ENCODE results near the gene GMPS. TPM values are rescaled to one million over a fixed set of nuclear protein-coding genes. Genes with fewer than 3 reads are reported as not detected.
A peak's percentile ranks its signal among the peaks of the same experiment; 100 is the strongest.

Gene GMPS
- polyA plus RNA-seq, 1 of the 3 experiments (the other 2 are of a cell fraction), result 13.4 TPM

GRCh38 chr3:155889212-155889611 is 18.8 kb downstream of the GMPS start:
- H3K36me3 ChIP-seq (replicated peaks in 1 of 2; ENCODE audit: control insufficient read depth in 1 of 2, insufficient read depth in 2 of 2, low read length in 1 of 2), result peaks cover 4 to 9% of the 10 kb centered on the region in 2 experiments
- POLR2A ChIA-PET, result no interaction called here
- WGBS (ENCODE audit: low lambda C conversion rate), result 80% methylated on average over 4 of the region's 5 CpGs
- H2AFZ ChIP-seq (ENCODE audit: low read depth), result no peak overlapping the region
- no peak for DNase-seq
- H3K4me2 ChIP-seq, result no peak overlapping the region
- H3K4me1 ChIP-seq (ENCODE audit: control insufficient read depth in 1 of 2, insufficient read depth in 2 of 2, low read depth in 1 of 2, low read length in 1 of 2), result peaks cover 3 to 19% of the 10 kb centered on the region in 2 experiments; a peak in 2 of 4 replicates
- no peak overlapping the region for H3K9ac ChIP-seq
- no peaks in the 10 kb centered on the region for H3K9me2 ChIP-seq
- no peak overlapping the region for H3K4me3 ChIP-seq (ENCODE audit: low read depth in 2 of 2, low read length in 1 of 2)
- CTCF ChIA-PET, result interaction anchor here (1.2 to 2.5 kb wide), 2 partner anchors 18 to 83 kb away, joined by 3 to 6 read pairs; partner anchors contain the start of gene C3orf33
- H4K20me1 ChIP-seq (ENCODE audit: insufficient read depth), result peaks cover 34% of the 10 kb centered on the region
- no peaks in the 10 kb centered on the region for H3K9me3 ChIP-seq
- TF ChIP-seq POLR2AphosphoS5 (IDR thresholded peaks at IDR 0.05; ENCODE audit: low read depth, low read length), result no peak
- TF ChIP-seq EZH2phosphoT487 (IDR thresholded peaks at IDR 0.05; ENCODE audit: borderline replicate concordance, low read depth), result no peak
- no peak for TF ChIP-seq RCOR1 (IDR thresholded peaks at IDR 0.05; ENCODE audit: low read length)
- TF ChIP-seq MEF2A (IDR thresholded peaks at IDR 0.05; ENCODE audit: borderline replicate concordance, low read depth), result no peak
- H3K27me3 ChIP-seq (ENCODE audit: insufficient read depth), result no peaks in the 10 kb centered on the region
- H3K27ac ChIP-seq (ENCODE audit: low read depth in 2 of 2, low read length in 1 of 2), result no peak overlapping the region
- peaks cover 94% of the 10 kb centered on the region for H3K79me2 ChIP-seq (ENCODE audit: insufficient read depth)
- H3F3A ChIP-seq (replicated peaks; ENCODE audit: insufficient read depth), result peaks cover 21% of the 10 kb centered on the region

DNA sequence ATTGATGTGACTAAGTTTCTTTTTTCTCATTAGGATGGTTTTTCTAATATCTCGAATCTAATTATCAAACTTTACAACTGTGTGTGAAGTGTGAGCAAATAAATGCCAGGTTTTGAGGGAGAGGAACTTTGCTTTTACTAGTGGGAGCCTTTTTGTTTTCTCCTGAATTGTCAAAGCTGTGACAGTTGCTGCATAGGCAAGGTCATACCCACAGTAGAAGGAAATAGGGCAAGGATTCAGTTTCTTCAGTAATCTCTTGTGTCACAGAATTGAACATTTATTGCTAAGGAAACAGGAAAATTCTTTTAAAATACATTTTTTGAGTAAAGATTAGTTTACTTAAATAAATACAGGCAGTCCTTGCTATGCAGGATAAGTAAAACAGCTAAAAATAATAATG is 19.5 kb downstream of the GMPS start:
- POLR2A ChIA-PET, result no interaction called here
- no peak overlapping the region for H2AFZ ChIP-seq (ENCODE audit: low read depth)

GRCh38 chr3:155890671-155891190 is 20.3 kb downstream of the GMPS start:
- TF ChIP-seq PBX3 (IDR thresholded peaks at IDR 0.05) (no peak), FOSL2 (IDR thresholded peaks at IDR 0.05; ENCODE audit: borderline replicate concordance, low read depth) (no peak), IRF3 (IDR thresholded peaks at IDR 0.05; ENCODE audit: low read depth, low read length) (no peak), NFIC (IDR thresholded peaks at IDR 0.05; ENCODE audit: borderline replicate concordance) (no peak), MXI1 (IDR thresholded peaks at IDR 0.05; ENCODE audit: low read depth, low read length) (no peak), GATA2 (CRISPR knock-in tag; IDR thresholded peaks at IDR 0.05) (no peak), ELF1 (IDR thresholded peaks at IDR 0.05) (no peak), CHD2 (IDR thresholded peaks at IDR 0.05; ENCODE audit: low read length, partially characterized antibody) (no peak), RFX5 (IDR thresholded peaks at IDR 0.05; ENCODE audit: low read length) (no peak), FOXJ3 (CRISPR knock-in tag; IDR thresholded peaks at IDR 0.05) (no peak)
- Histone ChIP-seq H3K4me2 (0 out of 2 replicates have a peak overlapping the region, but pooled peaks have one; percentile 3), H3K27me3 (ENCODE audit: insufficient read depth) (no peaks in the 10 kb centered on the region), H3K4me3 (ENCODE audit: low read depth in 2 of 2, low read length in 1 of 2) (no peak overlapping the region), H3K27ac (ENCODE audit: low read depth in 2 of 2, low read length in 1 of 2) (peak overlapping the region in 1 of 2 experiments; percentile 4; a peak in 1 of 4 replicates), H3K9ac (no peak overlapping the region), H3K9me3 (no peaks in the 10 kb centered on the region), H3K79me2 (ENCODE audit: insufficient read depth) (peaks cover 85% of the 10 kb centered on the region), H2AFZ (ENCODE audit: low read depth) (no peak overlapping the region), H3F3A (replicated peaks; ENCODE audit: insufficient read depth) (peaks cover 21% of the 10 kb centered on the region), H3K4me1 (ENCODE audit: control insufficient read depth in 1 of 2, insufficient read depth in 2 of 2, low read depth in 1 of 2, low read length in 1 of 2) (peaks cover 3 to 19% of the 10 kb centered on the region in 2 experiments; a peak in 2 of 4 replicates), H4K20me1 (ENCODE audit: insufficient read depth) (peaks cover 25% of the 10 kb centered on the region; the same call in 1 of the 2 replicates), H3K36me3 (replicated peaks in 1 of 2; ENCODE audit: control insufficient read depth in 1 of 2, insufficient read depth in 2 of 2, low read length in 1 of 2) (peaks cover 12 to 23% of the 10 kb centered on the region in 2 experiments), H3K9me2 (no peaks in the 10 kb centered on the region)
- peak; percentile 17 for DNase-seq
- WGBS (ENCODE audit: low lambda C conversion rate), result 58% methylated on average over 2 of the region's 2 CpGs
- CTCF ChIA-PET, result interaction anchor here (2.5 kb wide), 1 partner anchor 85 kb away, joined by 6 read pairs; the partner anchor contains the start of gene C3orf33
- POLR2A ChIA-PET, result no interaction called here

More for the DNA sequence above, 19.5 kb downstream of the GMPS start:
- Histone ChIP-seq H3K9ac (no peak overlapping the region; the same call in 1 of the 2 replicates), H3K4me3 (ENCODE audit: low read depth in 2 of 2, low read length in 1 of 2) (no peak overlapping the region), H3K27me3 (ENCODE audit: insufficient read depth) (no peaks in the 10 kb centered on the region), H3K27ac (ENCODE audit: low read depth in 2 of 2, low read length in 1 of 2) (0 out of 4 replicates have a peak overlapping the region, but pooled peaks of 1 of the 2 experiments have one; percentile 4), H3F3A (replicated peaks; ENCODE audit: insufficient read depth) (peaks cover 21% of the 10 kb centered on the region), H3K36me3 (replicated peaks in 1 of 2; ENCODE audit: control insufficient read depth in 1 of 2, insufficient read depth in 2 of 2, low read length in 1 of 2) (peaks cover 9 to 16% of the 10 kb centered on the region in 2 experiments), H3K9me2 (no peaks in the 10 kb centered on the region), H4K20me1 (ENCODE audit: insufficient read depth) (peaks cover 31% of the 10 kb centered on the region), H3K9me3 (no peaks in the 10 kb centered on the region), H3K4me2 (0 out of 2 replicates have a peak overlapping the region, but pooled peaks have one; percentile 3), H3K4me1 (ENCODE audit: control insufficient read depth in 1 of 2, insufficient read depth in 2 of 2, low read depth in 1 of 2, low read length in 1 of 2) (peaks cover 3 to 19% of the 10 kb centered on the region in 2 experiments; a peak in 2 of 4 replicates), H3K79me2 (ENCODE audit: insufficient read depth) (peaks cover 87% of the 10 kb centered on the region)
- CTCF ChIA-PET, result interaction anchor here (1.2 to 2.5 kb wide), 2 partner anchors 18 to 84 kb away, joined by 3 to 6 read pairs; partner anchors contain the start of gene C3orf33
- 96% methylated on average over 1 of the region's 1 CpG for WGBS (ENCODE audit: low lambda C conversion rate)
- DNase-seq, result no peak
- TF ChIP-seq GABPA (IDR thresholded peaks at IDR 0.05; ENCODE audit: low read depth) (no peak), RFX5 (IDR thresholded peaks at IDR 0.05; ENCODE audit: low read length) (no peak), EP300 (IDR thresholded peaks at IDR 0.05; ENCODE audit: borderline replicate concordance in 1 of 2, low read depth in 1 of 2, low read length in 1 of 2) (no peak), CHD2 (IDR thresholded peaks at IDR 0.05; ENCODE audit: low read length, partially characterized antibody) (no peak), FOXM1 (IDR thresholded peaks at IDR 0.05; ENCODE audit: low read depth) (no peak), TEAD4 (IDR thresholded peaks at IDR 0.05; ENCODE audit: borderline replicate concordance, insufficient read depth) (no peak), MXI1 (IDR thresholded peaks at IDR 0.05; ENCODE audit: low read depth, low read length) (no peak), NRF1 (IDR thresholded peaks at IDR 0.05; ENCODE audit: low read depth, low read length) (no peak), RAD21 (IDR thresholded peaks at IDR 0.05; ENCODE audit: low read length) (no peak), RXRA (IDR thresholded peaks at IDR 0.05; ENCODE audit: borderline replicate concordance, low read depth) (no peak)

Measured in SK-N-SH (cell line).